GM13976 (cell line): ENCODE data around the gene AMBN.

ENCODE experiments used
- DNase-seq: peaks from one replicate; pipeline ENCODE4 v3.0.0; 2012; ENCODE audit warnings: low spot score
- CTCF ChIP-seq: IDR thresholded peaks from 2 replicates; pipeline ENCODE4 v1.5.1; 2012; ENCODE audit warnings: borderline replicate concordance, mild to moderate bottlenecking; ENCODE audit not compliant: insufficient read depth; ENCODE audit errors: extremely low read depth, missing control alignments, control extremely low read depth
- in situ Hi-C: fragments of 300-500 bp; cut with MboI; formaldehyde crosslinking; loops from one replicate; pipeline ENCODE4 v1.12.0; 2022; ENCODE audit warnings: low sequenced_read_pairs, mixed read lengths, inconsistent platforms; ENCODE audit not compliant: unreplicated experiment

Gene AMBN

GRCh38 chr4:70591955-70592582 lies at the start of gene AMBN:
Gene AMBN (plus strand): TSS chr4:70592256. CDS start chr4:70592359, 103 bp downstream.
- in situ Hi-C loops: no loop called here
- no peak for TF ChIP-seq CTCF
- DNase-seq: no peak

- DNase-seq: no peak
- in situ Hi-C loops: no loop called here
- TF ChIP-seq CTCF: peak; percentile 49
Measured at GRCh38 chr4:70544279-70544868, 47.7 kb upstream of the AMBN start.

GRCh38 chr4:70556856-70557255 lies 35.2 kb upstream of the AMBN start:
- in situ Hi-C loops: no loop called here
- no peak for TF ChIP-seq CTCF
- DNase-seq: no peak

GRCh38 chr4:70559211-70559830 lies 32.7 kb upstream of the AMBN start:
- DNase-seq: peak; percentile 71
- in situ Hi-C loops: no loop called here
- TF ChIP-seq CTCF: peak; percentile 74

GRCh38 chr4:70559924-70560323 lies 32.1 kb upstream of the AMBN start:
- TF ChIP-seq CTCF: no peak
- in situ Hi-C loops: no loop called here
- DNase-seq: no peak

GRCh38 chr4:70564033-70564432 lies 28.0 kb upstream of the AMBN start:
- no peak for DNase-seq
- no peak for TF ChIP-seq CTCF
- in situ Hi-C loops: no loop called here

- TF ChIP-seq CTCF: no peak
- DNase-seq: no peak
- in situ Hi-C loops: no loop called here
Measured at GRCh38 chr4:70570796-70571195, 21.3 kb upstream of the AMBN start.
